Measurements from ENCODE around the gene CYP24A1.
A peak's percentile ranks its signal among the peaks of the same experiment; 100 is the strongest.

Gene CYP24A1

DNA sequence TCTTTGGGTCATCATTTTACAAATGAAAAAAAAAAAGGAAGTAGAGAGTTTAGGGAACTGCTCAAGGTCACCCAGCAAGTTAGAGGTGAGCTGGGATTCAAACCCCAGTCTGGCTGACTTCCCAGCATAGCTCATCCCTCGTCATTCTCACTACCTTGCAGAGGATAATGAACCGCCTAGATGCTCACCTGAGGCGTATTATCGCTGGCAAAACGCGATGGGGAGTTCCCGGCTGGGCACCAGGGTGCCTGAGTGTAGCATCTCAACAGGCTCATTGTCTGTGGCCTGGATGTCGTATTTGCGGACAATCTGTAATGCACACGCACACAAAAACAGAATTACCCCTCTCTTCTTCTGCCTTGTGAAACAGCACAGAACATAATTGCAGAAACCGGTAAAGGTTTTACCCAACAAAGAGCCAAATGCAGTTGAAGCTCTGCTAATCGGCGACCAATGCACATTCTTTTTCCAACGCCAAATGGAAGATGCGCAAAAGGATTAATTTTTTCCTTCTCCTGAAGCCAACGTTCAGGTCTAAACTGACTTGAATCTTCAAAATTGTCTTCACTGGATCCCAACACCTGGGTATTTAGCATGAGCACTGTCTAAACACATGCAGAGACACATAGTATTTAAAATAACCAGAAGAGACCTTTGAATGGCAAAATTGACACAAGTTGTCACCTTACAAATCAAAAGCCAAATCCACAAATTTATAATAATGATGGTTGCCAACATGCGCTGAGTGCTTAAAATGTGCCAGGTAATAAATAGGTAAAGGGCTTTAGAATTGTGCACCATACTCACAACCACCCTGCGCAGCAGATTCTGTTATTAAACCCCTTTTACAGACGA lies 16.6 kb downstream of the CYP24A1 start:
- DNase-seq (ENCODE audit: low spot score) = no peak

DNA sequence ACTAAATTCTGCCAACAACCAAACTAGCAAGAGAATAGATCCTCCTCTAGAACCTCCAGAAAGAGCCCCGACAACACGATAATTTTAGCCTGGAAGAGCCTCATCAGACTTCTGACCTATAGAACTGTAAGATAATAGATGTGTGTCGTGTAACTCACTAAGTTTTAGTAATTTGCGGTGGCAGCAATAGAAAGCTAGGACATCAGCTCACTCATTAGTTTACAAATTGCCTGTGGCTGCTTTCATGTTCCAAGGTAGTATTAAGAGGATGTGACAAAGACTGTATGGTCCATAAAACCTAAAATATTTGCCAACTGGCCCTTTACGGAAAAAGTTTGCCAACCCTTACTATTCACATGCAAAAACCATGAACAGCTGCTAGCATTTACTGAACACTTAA lies 17.3 kb downstream of the CYP24A1 start:
- DNase-seq (ENCODE audit: low spot score) = no peak

DNA sequence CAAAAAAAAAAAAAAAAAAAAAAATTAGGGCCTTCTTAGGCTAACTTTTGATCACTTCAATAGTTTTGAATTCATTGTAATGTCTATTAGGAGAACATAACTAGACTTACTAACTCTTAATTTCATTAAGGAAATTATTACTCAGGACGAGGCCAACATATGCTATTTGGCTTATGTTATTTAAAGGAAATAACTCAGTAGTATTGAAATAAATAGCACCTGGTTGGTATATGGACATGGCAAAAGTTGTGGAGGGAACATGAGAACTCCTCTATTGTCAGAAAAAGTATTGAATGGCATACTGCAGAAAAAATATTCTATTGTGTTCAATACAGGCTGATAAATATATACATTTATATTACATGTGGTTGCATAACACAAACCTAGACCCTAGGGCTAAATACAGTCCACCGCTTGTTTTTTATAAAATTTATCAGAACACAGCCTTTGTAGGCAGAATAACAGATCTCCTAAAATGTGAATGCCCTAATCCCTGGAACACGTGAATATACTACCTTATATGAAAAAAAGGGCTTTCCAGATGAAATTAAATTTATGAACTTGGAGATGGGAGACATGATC lies 18.0 kb downstream of the CYP24A1 start:
- no peak for DNase-seq (ENCODE audit: low spot score)

DNA sequence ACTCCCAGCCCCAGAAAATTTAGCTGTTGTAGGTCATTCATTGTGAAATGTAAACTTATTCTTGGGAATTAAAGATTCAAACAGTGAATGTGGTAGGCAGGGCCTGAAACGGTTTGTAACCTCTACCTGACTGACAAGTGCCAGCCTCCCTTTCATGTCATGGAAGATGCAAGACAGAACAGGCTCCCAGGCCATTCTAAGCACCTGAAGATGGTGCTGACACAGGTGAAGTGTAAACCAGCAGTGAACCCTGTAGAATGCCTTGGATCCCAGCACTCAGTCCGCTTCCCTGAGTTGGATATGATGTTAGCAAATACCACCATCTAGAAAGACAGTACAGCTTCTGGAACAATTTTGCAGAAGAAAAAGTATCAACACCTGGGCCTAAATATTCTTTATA lies 19.3 kb downstream of the CYP24A1 start:
- DNase-seq (ENCODE audit: low spot score) = no peak

DNA sequence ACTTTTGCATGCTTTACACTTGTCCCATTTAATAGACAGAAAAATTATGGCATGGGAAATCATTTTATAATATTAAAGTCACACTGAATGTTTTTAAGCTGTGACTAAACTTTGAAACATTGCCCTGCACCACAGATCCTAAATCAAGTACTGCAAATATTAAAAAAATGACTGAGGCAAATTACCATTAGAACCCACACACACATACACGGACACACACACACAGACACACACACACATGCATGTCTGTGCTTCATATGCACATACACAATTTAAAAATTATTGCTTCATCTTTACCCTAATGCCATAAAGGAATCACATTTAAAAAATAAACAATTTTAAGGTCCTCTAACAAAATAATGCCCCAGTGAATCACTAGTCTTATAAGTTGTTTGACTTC lies 19.9 kb downstream of the CYP24A1 start:
- DNase-seq (ENCODE audit: low spot score) = no peak

DNA sequence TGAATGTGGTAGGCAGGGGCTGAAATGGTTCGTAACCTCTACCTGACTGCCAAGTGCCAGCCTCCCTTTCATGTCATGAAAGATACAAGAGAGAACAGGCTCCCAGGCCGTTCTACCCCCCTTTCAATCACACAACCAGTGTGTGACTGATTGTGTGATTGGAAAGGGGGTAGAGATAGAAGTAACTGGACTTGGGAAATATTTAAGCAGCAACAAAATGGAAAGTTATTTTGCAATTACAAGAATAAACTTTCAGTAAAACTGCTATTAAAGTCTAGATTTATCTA lies 20.8 kb downstream of the CYP24A1 start:
- no peak for DNase-seq (ENCODE audit: low spot score)

DNA sequence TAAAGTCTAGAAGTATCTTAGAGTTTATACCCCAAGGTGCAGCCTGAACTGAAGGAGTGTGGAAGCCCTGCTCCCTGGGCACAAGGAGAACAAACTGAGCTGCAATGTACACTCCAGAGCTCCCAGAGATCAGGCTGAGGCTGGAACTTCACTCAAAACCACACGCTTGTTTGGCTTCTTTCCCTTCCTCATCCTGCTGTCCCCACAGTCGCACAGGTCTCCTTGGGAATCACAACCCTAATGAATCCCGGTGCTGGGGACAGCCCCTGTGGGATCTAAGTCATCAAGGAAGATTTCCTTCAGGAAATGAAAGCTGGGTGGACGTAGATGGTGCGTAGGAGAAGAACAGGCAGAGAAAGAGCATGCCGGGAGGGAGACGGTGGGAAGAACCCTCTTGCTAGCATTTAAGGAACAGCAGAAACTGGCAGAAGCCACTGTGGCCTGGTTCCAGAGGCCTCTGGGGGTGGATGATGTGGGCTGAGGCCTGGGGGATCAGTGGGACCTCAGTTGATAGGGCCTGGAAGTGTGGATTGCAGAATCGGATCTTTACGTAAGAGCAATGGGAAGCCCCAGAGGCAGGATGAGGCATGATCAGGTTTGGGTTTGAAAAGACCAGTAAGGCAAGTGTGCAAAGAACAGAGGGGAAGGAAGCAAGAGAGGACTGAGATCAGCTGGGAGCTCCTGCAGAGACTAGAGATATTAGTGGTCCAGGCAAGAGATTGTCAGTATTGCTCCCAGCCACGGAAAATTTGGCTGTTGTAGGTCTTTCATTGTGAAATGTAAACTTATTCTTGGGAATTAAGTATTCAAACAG lies 21.4 kb downstream of the CYP24A1 start:
- DNase-seq (ENCODE audit: low spot score) = no peak

DNA sequence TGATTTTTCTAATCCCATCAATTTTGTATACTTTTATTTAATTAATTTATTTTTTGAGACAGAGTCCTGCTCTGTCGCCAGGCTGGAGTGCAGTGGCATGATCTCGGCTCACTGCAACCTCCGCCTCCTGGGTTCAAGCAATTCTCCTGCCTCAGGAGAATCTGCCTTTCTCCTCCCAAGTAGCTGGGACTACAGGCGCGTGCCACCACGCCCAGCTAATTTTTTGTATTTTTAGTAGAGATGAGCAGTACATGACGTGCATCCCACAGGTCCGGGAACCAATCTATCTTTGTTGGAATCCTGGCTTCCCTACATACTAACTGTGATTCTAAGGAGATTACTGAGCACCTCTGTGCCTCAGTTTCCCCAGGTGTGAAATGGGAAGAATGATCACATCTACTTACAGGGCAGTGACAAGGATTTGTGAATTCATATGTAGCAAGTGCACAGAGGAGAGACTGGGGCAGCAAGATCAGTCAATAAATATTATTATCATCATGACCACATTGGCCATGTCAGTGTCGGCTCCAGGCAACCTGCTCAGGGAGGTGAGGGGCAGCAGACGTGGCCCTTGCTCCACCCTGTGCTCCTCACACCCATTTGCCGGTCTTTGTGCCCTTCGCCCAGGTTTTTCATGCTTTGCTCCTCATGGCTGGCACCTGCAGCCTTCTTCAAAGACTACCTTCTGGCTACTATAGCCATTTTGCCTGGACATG lies 22.1 kb downstream of the CYP24A1 start:
- DNase-seq (ENCODE audit: low spot score) = no peak

DNA sequence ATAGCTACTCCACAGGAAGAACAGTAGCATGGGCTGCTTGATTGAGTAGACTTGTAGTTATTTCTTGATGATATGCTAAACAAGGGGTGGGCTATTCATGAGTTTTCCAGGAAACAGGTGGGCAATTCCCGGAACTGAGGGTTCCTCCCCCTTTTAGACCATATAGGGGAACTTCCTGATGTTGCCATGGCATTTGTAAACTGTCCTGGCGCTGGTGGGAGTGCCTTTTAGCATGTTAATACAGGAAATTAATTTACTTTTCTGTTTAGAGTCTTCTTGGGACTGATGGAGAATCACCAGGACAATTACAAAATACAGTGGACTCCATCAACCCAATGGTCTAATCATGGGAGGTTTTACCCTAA lies 22.7 kb downstream of the CYP24A1 start:
- no peak for DNase-seq (ENCODE audit: low spot score)

DNA sequence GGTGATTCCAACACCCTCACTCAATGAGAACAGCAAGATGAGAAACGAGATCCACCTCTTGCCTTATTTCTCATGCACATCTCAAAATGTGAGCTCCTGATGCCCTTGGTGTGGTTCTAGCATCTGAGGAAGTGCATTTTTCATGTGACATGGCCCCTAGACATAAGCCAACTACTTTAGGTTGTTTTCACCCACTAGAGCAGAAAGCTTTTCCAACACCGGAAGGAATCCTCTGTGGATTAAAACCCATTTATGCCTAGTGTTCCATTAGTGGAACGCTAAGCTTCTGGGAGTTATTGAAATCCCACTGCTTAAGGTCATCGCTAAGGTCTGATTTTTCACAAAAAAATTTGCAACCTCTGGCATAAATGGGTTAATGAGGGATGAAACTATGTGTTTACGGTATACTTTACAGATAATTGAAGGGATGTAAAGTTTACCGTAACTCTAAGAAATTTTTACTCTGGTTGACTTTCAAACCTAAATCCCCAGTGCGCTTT lies 24.0 kb downstream of the CYP24A1 start:
- no peak for DNase-seq (ENCODE audit: low spot score)

DNA sequence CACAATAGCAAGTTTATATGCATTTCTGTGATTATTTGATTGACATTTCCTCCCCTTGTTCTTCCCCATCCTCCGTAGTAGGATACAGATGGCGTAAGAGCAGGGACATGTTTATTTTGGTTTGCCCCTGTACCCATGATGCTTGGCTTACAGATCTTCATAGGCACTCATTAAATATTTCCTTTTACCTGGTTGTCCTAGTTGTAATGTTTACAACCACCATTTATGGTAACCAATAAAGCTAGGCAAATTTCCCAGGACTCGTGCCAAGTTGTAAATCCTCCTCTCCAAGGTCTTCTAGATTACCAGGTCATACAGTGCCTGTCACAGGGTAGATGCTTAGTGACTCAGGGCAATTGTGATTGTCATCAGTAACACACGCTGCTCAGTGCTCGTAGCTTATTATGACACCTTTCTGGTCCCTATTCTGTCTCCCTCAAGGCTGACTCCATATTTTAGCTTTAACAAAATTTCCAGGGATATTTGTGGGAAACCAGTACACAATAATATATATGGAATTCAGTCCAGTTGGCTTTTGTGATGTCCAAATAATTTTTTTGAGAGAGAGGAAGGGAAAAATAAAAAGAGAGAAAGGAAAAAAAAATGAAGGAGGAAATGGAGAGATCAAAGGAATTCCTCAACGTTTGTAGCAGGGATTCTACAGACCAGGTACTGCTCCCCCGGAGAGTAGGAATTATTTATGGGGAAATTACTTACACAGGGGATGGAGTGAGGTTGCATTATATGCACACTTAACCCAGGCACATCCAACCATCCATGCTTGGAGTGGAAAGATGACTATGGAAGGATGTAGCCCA lies 24.6 kb downstream of the CYP24A1 start:
- DNase-seq (ENCODE audit: low spot score) = no peak

DNA sequence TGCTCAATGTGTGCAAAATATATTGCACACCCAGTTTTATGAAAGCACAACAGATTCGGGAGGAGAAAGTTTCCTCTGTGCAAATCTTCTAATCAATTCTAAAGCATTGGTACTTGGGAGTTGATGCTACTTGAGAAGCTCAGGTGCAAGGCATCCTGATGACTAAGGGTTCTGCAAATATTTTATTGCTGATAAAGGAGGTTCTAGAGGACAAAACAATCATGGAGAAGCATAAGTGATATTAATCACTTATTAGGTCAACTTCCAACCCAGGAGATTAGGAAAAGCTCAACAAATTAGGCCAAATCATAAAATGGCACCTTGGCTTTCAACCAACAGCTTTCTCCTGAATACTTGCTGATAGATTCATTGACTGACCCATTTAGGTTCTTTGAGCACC lies 27.1 kb downstream of the CYP24A1 start:
- DNase-seq (ENCODE audit: low spot score) = no peak

DNA sequence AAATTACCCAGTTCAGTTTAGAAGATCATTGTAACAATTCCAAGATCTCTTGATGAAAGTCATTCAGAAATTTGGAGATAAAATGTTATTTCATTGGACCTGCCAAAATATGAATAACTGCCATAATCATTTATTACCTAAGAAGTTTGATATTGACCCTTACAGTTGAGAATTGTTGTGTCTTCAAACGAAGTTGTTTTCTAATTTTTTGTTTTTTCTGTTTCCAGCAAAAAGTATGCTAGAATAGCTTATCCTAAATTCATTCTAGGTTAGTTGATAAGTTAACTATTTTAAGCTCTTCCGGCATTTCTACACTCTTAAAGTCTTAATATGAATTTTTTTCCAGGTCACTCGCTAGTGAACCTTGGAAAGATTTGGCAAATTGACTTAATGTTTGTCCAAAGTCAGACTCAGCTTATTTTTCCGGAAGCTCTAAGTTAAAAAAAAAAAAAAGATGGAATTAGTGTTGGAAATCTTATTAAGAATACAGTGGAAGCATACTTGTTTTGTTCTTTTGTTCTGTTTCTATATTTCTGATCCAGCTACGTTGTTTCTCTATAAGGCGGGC lies 28.9 kb downstream of the CYP24A1 start:
- DNase-seq (ENCODE audit: low spot score) = no peak

DNA sequence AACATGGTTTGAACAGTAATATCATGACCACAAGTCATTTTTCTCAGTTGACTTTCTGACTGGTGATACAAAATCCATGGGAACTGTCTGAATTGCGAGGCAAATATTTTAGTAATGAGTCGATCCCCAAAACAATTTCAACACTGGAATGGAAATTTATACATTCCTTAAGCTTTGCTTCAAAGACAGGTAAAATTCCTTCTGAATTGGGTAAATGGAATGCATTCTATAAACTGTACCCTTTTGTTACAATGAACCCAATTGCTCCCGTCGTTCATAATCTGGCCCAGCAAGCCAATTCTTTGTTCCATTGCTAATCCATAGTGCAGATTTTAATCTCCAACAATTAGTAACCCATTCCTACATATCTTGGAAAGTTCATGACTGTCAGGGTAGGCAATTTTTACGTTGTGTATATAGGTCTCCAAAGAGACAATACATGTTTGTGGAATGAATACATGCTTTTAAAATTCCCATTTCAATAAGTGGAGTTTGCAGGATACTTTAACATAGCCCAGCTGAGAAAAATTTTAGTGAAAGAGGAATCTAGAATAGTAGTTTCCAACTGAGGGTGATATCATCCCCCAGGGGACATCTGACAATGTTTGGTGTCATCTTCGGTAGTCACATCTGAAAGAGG lies 32.7 kb downstream of the CYP24A1 start:
- no peak for DNase-seq (ENCODE audit: low spot score)

DNA sequence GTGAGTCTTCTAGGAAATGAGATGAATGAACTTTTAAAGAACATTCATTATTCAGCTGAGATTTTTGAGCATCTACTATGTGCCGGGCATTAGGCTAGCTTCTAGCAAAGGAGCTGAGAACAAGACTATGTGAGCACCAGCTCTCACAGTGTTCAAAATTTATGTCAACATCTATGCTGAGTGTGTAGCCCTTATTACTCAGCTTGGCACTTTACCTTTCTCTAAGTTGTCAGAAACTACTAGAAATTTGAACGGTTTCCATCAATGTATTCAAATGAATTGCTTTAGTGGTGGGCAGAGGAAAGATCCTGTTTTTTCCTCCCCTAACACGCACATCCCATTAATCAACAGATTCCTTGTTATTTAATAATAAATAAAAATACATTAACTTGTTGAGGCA lies 33.3 kb downstream of the CYP24A1 start:
- no peak for DNase-seq (ENCODE audit: low spot score)

DNA sequence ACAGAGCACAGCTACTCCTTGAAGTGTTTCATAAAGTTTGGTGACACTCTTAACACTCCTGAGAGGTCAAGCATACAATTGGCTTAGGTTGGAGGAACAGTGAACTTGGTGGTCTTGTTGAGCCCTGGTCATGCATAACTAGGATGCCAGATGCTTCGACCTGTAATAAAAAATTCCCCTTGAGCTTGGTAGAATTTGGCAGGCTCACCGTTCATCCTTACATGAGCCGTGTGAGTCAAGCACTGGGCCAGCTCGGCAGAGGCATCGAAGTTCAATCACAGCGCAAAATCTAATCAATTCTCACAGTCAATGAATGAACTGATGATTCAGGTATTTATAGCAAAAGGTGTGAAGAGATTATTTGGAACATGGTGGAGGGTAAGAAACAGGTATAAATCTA lies 33.7 kb downstream of the CYP24A1 start:
- DNase-seq (ENCODE audit: low spot score) = no peak

DNA sequence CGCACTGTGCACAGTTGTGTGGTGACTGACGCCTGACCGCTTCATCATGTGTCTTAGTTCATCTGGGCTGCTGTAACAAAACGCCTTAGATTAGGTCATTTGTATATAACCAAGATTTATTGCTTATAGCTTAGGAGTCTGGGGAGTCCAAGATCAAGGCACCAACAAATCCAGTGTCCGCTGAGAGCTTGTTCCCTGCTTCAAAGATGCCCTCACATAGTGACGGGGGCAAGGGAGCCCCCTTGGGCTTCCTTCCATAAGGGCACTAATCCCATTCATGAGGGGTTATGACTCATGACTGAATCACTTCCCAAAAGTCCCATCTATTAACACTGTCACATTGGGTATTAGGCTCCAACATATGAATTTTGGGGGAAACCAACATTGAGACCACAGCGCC lies 34.6 kb downstream of the CYP24A1 start:
- no peak for DNase-seq (ENCODE audit: low spot score)

DNA sequence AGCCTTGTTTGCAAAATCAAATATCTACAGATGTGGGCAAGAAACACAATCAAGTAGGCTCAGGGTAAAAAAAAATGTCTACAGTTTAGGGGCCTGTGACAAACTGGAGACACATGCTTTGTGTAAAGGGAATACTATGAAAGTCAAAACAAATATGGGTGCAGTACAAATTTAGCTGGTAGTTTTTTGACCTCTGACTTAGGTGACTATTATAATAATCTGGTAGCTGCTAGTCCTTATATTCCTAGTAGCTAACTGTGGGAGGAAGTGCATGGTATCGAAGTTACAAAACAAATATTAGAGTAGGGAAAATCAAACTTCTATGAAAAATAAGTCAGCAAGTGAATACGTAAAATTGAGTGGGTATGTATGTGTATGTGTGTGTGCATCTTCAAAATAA lies 35.4 kb downstream of the CYP24A1 start:
- DNase-seq (ENCODE audit: low spot score) = no peak

DNA sequence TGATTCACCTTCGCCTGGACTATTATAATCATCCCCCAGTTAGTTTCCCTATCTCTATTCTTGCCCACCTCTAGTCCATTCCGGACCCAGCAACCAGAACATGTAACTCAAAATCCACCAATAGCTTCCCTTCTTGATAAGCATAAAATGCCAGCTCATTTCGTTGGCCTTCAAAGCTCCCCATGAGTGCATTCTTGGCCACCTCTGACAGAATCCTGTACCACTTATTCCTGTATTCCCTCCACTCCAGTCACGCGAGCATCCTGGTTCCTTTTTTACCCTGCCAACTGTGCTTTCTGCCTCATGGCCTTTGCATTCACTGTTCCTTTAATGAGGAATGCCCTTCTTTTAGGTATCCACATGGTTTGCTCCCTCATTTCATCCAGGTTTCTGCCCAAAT lies 36.7 kb downstream of the CYP24A1 start:
- no peak for DNase-seq (ENCODE audit: low spot score)

DNA sequence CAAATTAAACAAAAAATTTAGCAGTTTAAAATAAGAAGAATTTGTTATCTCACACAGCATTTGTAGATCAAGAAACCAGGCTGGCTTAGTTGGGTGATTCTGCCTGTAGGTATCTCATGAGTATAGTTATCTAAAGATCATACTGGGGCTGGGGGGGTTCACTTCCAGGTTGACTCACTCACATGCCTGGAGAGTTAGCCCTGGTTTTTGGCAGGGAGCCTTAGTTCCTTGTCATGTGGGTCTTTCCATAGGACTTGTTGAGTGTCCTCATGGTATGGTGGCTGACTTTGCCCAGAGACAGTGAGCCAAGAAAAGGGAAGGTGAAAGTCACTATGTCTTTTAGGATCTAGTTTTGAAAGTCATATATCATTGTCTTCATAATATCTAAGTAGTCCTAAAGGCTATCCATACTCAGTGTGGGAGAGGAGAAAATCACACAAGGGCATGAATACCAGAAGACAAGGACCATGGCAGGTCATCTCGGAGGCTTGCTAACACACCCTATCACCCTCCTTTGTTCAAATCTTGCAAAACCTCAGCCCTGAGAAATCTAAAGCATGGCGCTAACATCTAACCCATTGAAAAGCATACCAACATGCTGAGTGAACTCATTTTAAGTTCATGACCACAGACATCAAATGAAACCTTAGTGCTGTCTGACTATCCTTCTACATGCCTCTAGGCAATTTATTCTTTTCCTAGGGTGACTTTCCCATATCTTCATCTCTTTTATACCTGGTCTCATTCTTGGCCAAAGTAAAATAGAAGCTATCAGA lies 39.2 kb downstream of the CYP24A1 start:
- DNase-seq (ENCODE audit: low spot score) = peak; percentile 31

All from kidney capillary endothelial cell (primary cell).